Liver (tissue), 3 donors: ENCODE data around the gene THSD7B.

Experiments used
- REST ChIP-seq: IDR thresholded peaks from 2 replicates; pipeline ENCODE4 v1.6.1; 2016; ENCODE audit warnings: antibody characterized with exemption, mild to moderate bottlenecking
- RXRA ChIP-seq, 2 donors: IDR thresholded peaks; 2 replicates each; pipeline ENCODE4 v1.6.1; 2017 to 2018; ENCODE audit warnings: antibody characterized with exemption in 2 of 2, mild to moderate bottlenecking in 1 of 2
- SP1 ChIP-seq: IDR thresholded peaks from 2 replicates; pipeline ENCODE4 v1.6.1; 2018; ENCODE audit warnings: antibody characterized with exemption, mild to moderate bottlenecking
- TAF1 ChIP-seq: conservative IDR thresholded peaks from 2 replicates; pipeline ENCODE4 v1.6.1; 2016; ENCODE audit warnings: antibody characterized with exemption, mild to moderate bottlenecking
- YY1 ChIP-seq: IDR thresholded peaks from 2 replicates; pipeline ENCODE4 v1.6.1; 2016; ENCODE audit warnings: antibody characterized with exemption, mild to moderate bottlenecking
- ZBTB33 ChIP-seq: IDR thresholded peaks from 2 replicates; pipeline ENCODE4 v1.6.1; 2016; ENCODE audit warnings: antibody characterized with exemption
- TF ChIP-seq, protein P1 (sequence below): fragments of 150-350 bp; IDR thresholded peaks from 2 replicates; pipeline ENCODE4 v1.5.1; 2017; ENCODE audit warnings: improper control_type of control experiment, low read depth, low read length; ENCODE audit not compliant: missing input control
- TF ChIP-seq, protein P2 (sequence below): IDR thresholded peaks from 2 replicates; pipeline ENCODE4 v1.6.1; 2016; ENCODE audit warnings: antibody characterized with exemption
- TF ChIP-seq, protein P3 (sequence below): IDR thresholded peaks from 2 replicates; pipeline ENCODE4 v1.6.1; 2016; ENCODE audit warnings: antibody characterized with exemption
- donor health status: healthy.
- donor health status: healthy.

- TF ChIP-seq, protein P1, sequence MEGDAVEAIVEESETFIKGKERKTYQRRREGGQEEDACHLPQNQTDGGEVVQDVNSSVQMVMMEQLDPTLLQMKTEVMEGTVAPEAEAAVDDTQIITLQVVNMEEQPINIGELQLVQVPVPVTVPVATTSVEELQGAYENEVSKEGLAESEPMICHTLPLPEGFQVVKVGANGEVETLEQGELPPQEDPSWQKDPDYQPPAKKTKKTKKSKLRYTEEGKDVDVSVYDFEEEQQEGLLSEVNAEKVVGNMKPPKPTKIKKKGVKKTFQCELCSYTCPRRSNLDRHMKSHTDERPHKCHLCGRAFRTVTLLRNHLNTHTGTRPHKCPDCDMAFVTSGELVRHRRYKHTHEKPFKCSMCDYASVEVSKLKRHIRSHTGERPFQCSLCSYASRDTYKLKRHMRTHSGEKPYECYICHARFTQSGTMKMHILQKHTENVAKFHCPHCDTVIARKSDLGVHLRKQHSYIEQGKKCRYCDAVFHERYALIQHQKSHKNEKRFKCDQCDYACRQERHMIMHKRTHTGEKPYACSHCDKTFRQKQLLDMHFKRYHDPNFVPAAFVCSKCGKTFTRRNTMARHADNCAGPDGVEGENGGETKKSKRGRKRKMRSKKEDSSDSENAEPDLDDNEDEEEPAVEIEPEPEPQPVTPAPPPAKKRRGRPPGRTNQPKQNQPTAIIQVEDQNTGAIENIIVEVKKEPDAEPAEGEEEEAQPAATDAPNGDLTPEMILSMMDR: no peak
- TF ChIP-seq, protein P2, sequence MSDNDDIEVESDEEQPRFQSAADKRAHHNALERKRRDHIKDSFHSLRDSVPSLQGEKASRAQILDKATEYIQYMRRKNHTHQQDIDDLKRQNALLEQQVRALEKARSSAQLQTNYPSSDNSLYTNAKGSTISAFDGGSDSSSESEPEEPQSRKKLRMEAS: no peak
- TF ChIP-seq, protein P3, sequence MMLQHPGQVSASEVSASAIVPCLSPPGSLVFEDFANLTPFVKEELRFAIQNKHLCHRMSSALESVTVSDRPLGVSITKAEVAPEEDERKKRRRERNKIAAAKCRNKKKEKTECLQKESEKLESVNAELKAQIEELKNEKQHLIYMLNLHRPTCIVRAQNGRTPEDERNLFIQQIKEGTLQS: no peak
- TF ChIP-seq TAF1 (no peak), ZBTB33 (no peak), YY1 (no peak), RXRA (IDR thresholded peaks at IDR 0.05) (no peak), REST (no peak), SP1 (no peak)
Observed at GRCh38 chr2:137539336-137539735, 774.0 kb downstream of the THSD7B start.
